Measurements from ENCODE around the gene ANKRD1. TPM values are rescaled to one million over a fixed set of nuclear protein-coding genes. Genes with fewer than 3 reads are reported as not detected.
A peak's percentile ranks its signal among the peaks of the same experiment; 100 is the strongest.

Gene ANKRD1
- total and polyA plus RNA-seq, 2 donors (not counting 3 experiments of a cell fraction or from before 2014, with no cell fraction given) = 593 to 664 TPM

GRCh38 chr10:90872648-90873020 is 48.3 kb downstream of the ANKRD1 start:
- intact Hi-C loops (cut with micrococcal nuclease) (loop anchor here (5.0 to 10.0 kb wide), 2 partner anchors 290 to 922 kb away; partner anchors contain the start of gene TNKS2), dilution Hi-C loops (cut with MboI; ENCODE audit: extremely low pct_ligation_motif_present, low sequenced_read_pairs) (no loop called here)
- H3K36me3 ChIP-seq (ENCODE audit: control insufficient read depth in 2 of 2, extremely low read depth in 1 of 2, insufficient read depth in 2 of 2, low read length in 2 of 2) = peaks cover 0 to 2% of the 10 kb centered on the region in 2 experiments
- no TSS peak for BruUV-seq (replicated peaks)
- peaks cover 25% of the 10 kb centered on the region for H3K79me2 ChIP-seq (ENCODE audit: control insufficient read depth, insufficient read depth, low read length)
- H4K20me1 ChIP-seq (replicated peaks; ENCODE audit: control insufficient read depth, extremely low read depth, insufficient read depth, low read length) = no peaks in the 10 kb centered on the region
- POLR2A ChIA-PET = no interaction called here
- no peaks in the 10 kb centered on the region for H3K9me3 ChIP-seq (replicated peaks; ENCODE audit: control insufficient read depth, insufficient read depth, low read length)
- no peak for TF ChIP-seq MAX (IDR thresholded peaks at IDR 0.05; ENCODE audit: insufficient read depth, insufficient read length)
- TF ChIP-seq FOS (IDR thresholded peaks at IDR 0.05; ENCODE audit: borderline replicate concordance, insufficient read depth, low read length) = no peak
- TF ChIP-seq POLR2A (IDR thresholded peaks at IDR 0.05; ENCODE audit: low read depth, low read length) = no peak
- no peak for TF ChIP-seq GATA2 (IDR thresholded peaks at IDR 0.05; ENCODE audit: insufficient read depth, insufficient read length, low read depth, low read length)
- TF ChIP-seq EZH2 (IDR thresholded peaks at IDR 0.05; ENCODE audit: borderline replicate concordance, low read depth, low read length, severe bottlenecking) = no peak
- TF ChIP-seq POLR2AphosphoS5 (IDR thresholded peaks at IDR 0.05; ENCODE audit: insufficient read depth, low read depth, low read length) = no peak
- TF ChIP-seq CTCF (IDR thresholded peaks at IDR 0.05; ENCODE audit: extremely low read depth in 1 of 2, insufficient read depth in 1 of 2, low read depth in 1 of 2, low read length in 2 of 2) = no peak
- no peak for TF ChIP-seq MYC (IDR thresholded peaks at IDR 0.05; ENCODE audit: low read depth, low read length)
- TF ChIP-seq JUN (IDR thresholded peaks at IDR 0.05; ENCODE audit: borderline replicate concordance, insufficient read depth, insufficient read length, low read depth) = no peak
- H3K9me1 ChIP-seq (replicated peaks; ENCODE audit: control insufficient read depth, extremely low read depth, insufficient read depth, low read length) = no peaks in the 10 kb centered on the region
- no peak for DNase-seq (ENCODE audit: low read depth, low spot score)
- H3K4me1 ChIP-seq (ENCODE audit: control insufficient read depth, extremely low read depth, insufficient read depth, low read length) = peaks cover 18% of the 10 kb centered on the region
- peak overlapping the region; percentile 98 for H3K4me2 ChIP-seq (ENCODE audit: insufficient read depth, low read length)
- peak overlapping the region; percentile 61 for H3K27ac ChIP-seq (ENCODE audit: insufficient read depth, low read depth, low read length)
- H3K4me3 ChIP-seq (replicated peaks in 1 of 3; ENCODE audit: insufficient read depth in 1 of 3, low read depth in 1 of 3, low read length in 3 of 3) = peak overlapping the region; percentile 89 to 93 (median 91)
- H3K27me3 ChIP-seq (ENCODE audit: control insufficient read depth in 2 of 2, insufficient read depth in 2 of 2, low read length in 2 of 2) = peaks cover 9 to 13% of the 10 kb centered on the region in 2 experiments
- FAIRE-seq = no peak
- peak overlapping the region; percentile 77 for H3K9ac ChIP-seq (replicated peaks; ENCODE audit: extremely low read depth, insufficient read depth, low read length)
- CTCF ChIA-PET = interaction anchor here (1.1 to 1.7 kb wide), 4 partner anchors 9 to 84 kb away, joined by 3 to 10 read pairs (median 4); no protein-coding TSS in a partner anchor
- peak overlapping the region; percentile 87 for H2AFZ ChIP-seq (ENCODE audit: low read depth, low read length)
